HEK293T (cell line): ENCODE data around the gene SOX4.

Experiments
- CTCF ChIA-PET: fragments of 350-600 bp; formaldehyde crosslinking; extraction: SDS; loops from one replicate; lab custom pipeline; 2021; ENCODE audit warnings: antibody characterized with exemption, inconsistent platforms; lab: Yijun Ruan, JAX
- POLR2A ChIA-PET: fragments of 350-600 bp; formaldehyde crosslinking; extraction: SDS; loops from one replicate; lab custom pipeline; 2020; ENCODE audit warnings: antibody characterized with exemption, inconsistent platforms; lab: Yijun Ruan, JAX
- DNase-seq: peaks from one replicate; pipeline ENCODE4 v3.0.0; 2012; ENCODE audit warnings: mixed read lengths; ENCODE audit errors: extremely low spot score
- ARNT ChIP-seq: fragments of 450-650 bp; IDR thresholded peaks from 2 replicates; pipeline ENCODE4 v1.6.1; 2017; ENCODE audit warnings: mild to moderate bottlenecking
- BHLHE40 ChIP-seq: fragments of 450-650 bp; IDR thresholded peaks from 2 replicates; pipeline ENCODE4 v1.6.1; 2016; ENCODE audit warnings: mild to moderate bottlenecking, moderate library complexity, borderline replicate concordance
- CTBP1 ChIP-seq: fragments of 450-650 bp; IDR thresholded peaks from 2 replicates; pipeline ENCODE4 v1.6.1; 2016; ENCODE audit warnings: borderline replicate concordance
- ELF4 ChIP-seq: fragments of 450-650 bp; IDR thresholded peaks from 2 replicates; pipeline ENCODE4 v1.6.1; 2017; ENCODE audit warnings: antibody characterized with exemption
- FOXA1 ChIP-seq: fragments of 450-650 bp; IDR thresholded peaks from 2 replicates; pipeline ENCODE4 v1.6.1; 2016; ENCODE audit warnings: mild to moderate bottlenecking
- FOXK2 ChIP-seq: fragments of 450-650 bp; IDR thresholded peaks from 2 replicates; pipeline ENCODE4 v1.6.1; 2016; ENCODE audit warnings: mild to moderate bottlenecking
- FOXM1 ChIP-seq: fragments of 450-650 bp; IDR thresholded peaks from 2 replicates; pipeline ENCODE4 v1.6.1; 2017; ENCODE audit warnings: mild to moderate bottlenecking, borderline replicate concordance
- HDGF ChIP-seq: fragments of 450-650 bp; IDR thresholded peaks from 2 replicates; pipeline ENCODE4 v1.6.1; 2017; ENCODE audit warnings: antibody characterized with exemption, borderline replicate concordance
- L3MBTL2 ChIP-seq: fragments of 450-650 bp; conservative IDR thresholded peaks from 2 replicates; pipeline ENCODE4 v1.6.1; 2016; ENCODE audit warnings: mild to moderate bottlenecking
- LEF1 ChIP-seq: fragments of 450-650 bp; IDR thresholded peaks from 2 replicates; pipeline ENCODE4 v1.6.1; 2017; ENCODE audit warnings: mild to moderate bottlenecking, borderline replicate concordance
- NFRKB ChIP-seq: fragments of 450-650 bp; IDR thresholded peaks from 2 replicates; pipeline ENCODE4 v1.6.1; 2016; ENCODE audit warnings: mild to moderate bottlenecking, moderate library complexity
- SP1 ChIP-seq: fragments of 450-650 bp; IDR thresholded peaks from 2 replicates; pipeline ENCODE4 v1.6.1; 2017
- SUZ12 ChIP-seq: fragments of 450-650 bp; IDR thresholded peaks from 2 replicates; pipeline ENCODE4 v1.6.1; 2016; ENCODE audit warnings: mild to moderate bottlenecking
- TARDBP ChIP-seq: fragments of 450-650 bp; IDR thresholded peaks from 2 replicates; pipeline ENCODE4 v1.6.1; 2016
- ZNF384 ChIP-seq: fragments of 450-650 bp; IDR thresholded peaks from 2 replicates; pipeline ENCODE4 v1.6.1; 2016
- TF ChIP-seq, protein P1 (sequence below): fragments of 450-650 bp; IDR thresholded peaks from 2 replicates; pipeline ENCODE4 v1.6.1; 2016

Gene SOX4

DNA sequence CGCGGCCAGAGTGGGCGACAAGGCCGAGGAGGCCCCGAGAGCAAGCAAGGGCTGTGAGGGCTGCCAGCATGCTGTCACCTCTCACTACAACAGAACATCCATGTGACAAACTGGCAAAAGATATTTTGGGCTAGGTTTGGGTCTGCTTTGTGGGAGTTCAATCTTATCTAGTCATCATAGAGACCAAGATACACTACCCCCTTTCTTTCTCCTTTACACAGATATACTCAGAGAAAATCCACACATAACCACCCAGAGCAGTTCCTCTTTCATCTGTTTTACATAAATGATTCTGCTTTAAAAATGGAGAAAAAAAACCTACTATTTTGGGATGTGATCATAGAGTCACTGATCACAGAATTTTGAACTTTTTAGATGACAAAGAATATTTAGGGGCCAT lies 16.8 kb downstream of the SOX4 start:
- DNase-seq = no peak
- CTCF ChIA-PET = no interaction called here
- POLR2A ChIA-PET = no interaction called here
- TF ChIP-seq L3MBTL2 (no peak), ELF4 (no peak), ARNT (no peak), FOXM1 (no peak), BHLHE40 (no peak), TARDBP (no peak), FOXK2 (no peak), SUZ12 (no peak), CTBP1 (no peak), FOXA1 (no peak), SP1 (no peak)

DNA sequence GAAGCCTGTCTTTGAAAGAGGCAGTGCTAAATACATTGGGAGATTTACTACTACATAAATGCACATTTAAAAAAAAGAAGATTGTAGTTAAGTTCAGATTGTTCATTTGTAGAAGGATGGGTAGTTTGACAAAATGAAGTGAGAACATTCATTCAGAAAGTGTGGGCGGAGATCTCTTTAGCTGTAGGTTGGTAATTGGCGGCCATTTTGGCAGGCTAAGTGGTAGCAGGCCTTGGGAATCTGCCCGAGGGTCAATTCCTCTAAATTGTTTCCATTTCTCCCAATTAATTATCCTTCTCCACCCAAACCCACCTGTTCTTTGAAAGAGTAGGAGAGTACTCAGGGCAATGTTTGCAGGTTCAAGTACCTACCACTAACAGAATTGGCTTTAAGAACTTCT lies 17.9 kb downstream of the SOX4 start:
- TF ChIP-seq ZNF384 = no peak
- no peak for TF ChIP-seq L3MBTL2
- no peak for TF ChIP-seq FOXA1
- TF ChIP-seq NFRKB = no peak
- TF ChIP-seq TARDBP = no peak
- TF ChIP-seq SUZ12 = no peak
- no peak for TF ChIP-seq FOXK2
- no peak for TF ChIP-seq CTBP1
- TF ChIP-seq, protein P1, sequence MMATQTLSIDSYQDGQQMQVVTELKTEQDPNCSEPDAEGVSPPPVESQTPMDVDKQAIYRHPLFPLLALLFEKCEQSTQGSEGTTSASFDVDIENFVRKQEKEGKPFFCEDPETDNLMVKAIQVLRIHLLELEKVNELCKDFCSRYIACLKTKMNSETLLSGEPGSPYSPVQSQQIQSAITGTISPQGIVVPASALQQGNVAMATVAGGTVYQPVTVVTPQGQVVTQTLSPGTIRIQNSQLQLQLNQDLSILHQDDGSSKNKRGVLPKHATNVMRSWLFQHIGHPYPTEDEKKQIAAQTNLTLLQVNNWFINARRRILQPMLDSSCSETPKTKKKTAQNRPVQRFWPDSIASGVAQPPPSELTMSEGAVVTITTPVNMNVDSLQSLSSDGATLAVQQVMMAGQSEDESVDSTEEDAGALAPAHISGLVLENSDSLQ = no peak
- no peak for TF ChIP-seq ARNT
- TF ChIP-seq BHLHE40 = no peak
- no peak for TF ChIP-seq SP1
- no peak for TF ChIP-seq LEF1
- no peak for TF ChIP-seq HDGF
- TF ChIP-seq ELF4 = no peak
- TF ChIP-seq FOXM1 = no peak
- CTCF ChIA-PET = no interaction called here
- POLR2A ChIA-PET = no interaction called here
- DNase-seq = no peak

DNA sequence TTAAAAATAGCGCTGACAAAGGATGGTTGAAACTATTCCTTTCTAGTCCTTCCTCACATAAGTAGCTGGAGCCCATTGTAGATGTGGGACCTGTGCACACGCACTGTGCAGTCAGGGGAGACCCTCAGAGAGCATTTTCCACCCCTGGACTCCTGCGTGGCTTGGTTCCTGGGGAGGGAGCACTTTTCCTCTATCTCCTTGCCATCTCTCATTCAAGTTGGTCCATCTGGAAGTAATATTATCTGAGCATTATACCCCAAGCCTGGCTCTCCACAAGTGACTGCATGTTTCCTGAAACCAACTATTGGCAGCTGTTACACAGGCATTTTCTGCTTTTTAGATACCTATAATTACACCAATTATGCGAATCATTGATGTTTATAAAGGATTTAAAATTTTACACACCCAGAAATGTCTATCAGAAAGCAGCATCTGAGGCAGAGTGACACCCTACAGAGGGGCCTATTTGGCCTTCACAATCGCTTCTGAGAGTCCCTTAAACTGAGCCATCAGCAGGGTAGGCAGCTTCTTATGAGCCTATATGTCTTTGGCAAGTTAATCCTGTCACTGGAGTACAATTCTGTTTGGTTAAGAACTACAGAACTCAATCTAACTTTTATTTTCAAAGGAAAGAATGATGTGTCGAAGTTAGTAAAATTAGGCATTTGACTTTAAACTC lies 18.7 kb downstream of the SOX4 start:
- TF ChIP-seq L3MBTL2 (no peak), FOXA1 (no peak), LEF1 (no peak), NFRKB (no peak), ARNT (no peak), SUZ12 (no peak), SP1 (no peak), HDGF (no peak), TARDBP (no peak), ELF4 (no peak), BHLHE40 (no peak), CTBP1 (no peak), ZNF384 (no peak)
- TF ChIP-seq, protein P1 = no peak
- POLR2A ChIA-PET = no interaction called here
- CTCF ChIA-PET = no interaction called here
- DNase-seq = no peak

DNA sequence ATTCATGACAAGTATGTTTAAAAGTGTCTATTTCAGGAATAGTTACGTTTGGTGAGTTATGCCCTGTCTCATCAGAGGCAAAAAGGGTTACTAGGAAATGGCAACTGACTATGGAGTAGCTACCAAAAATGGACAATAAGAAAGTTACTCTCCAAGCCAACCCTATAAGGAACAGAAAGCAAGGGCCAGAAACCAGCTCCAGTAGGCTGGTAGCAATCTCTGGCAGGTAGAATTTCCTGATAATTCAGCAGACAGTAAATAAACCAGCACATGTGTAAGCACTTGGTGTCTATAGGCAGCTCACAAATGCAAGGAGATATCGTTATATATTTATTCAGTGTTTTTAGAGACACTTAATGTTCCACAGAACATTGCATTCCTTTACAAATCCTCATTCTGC lies 20.3 kb downstream of the SOX4 start:
- no peak for DNase-seq
- POLR2A ChIA-PET = interaction anchor here (1.0 to 2.1 kb wide), 2 partner anchors 12 to 20 kb away, joined by 3 to 7 read pairs; partner anchors contain the start of gene SOX4

DNA sequence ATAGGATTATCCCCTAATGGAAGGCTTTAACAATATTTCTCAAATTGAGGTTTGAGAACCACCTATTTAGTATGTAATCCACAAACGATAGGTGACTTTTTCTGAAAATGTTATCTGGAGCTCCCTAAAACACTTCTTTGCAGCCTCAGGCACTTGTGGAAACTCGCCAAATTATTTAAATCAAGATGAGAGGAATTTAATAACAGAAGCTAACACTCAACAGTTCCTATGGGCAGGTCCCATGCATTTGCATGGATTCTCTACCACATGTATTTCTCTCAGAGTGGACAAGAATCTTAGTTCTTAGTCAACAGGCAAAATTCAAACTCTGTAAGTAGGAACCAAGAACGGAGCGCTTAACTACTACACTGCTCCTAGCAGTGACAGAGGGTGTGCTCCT lies 20.7 kb downstream of the SOX4 start:
- POLR2A ChIA-PET = interaction anchor here (1.0 to 2.1 kb wide), 2 partner anchors 13 to 20 kb away, joined by 3 to 7 read pairs; partner anchors contain the start of gene SOX4

More for the DNA sequence above, 20.3 kb downstream of the SOX4 start:
- no peak for TF ChIP-seq FOXM1
- no peak for TF ChIP-seq L3MBTL2
- no peak for TF ChIP-seq FOXK2
- TF ChIP-seq ARNT = no peak
- no peak for TF ChIP-seq FOXA1
- no peak for TF ChIP-seq NFRKB
- TF ChIP-seq LEF1 = no peak
- no peak for TF ChIP-seq BHLHE40
- no peak for TF ChIP-seq ZNF384
- CTCF ChIA-PET = no interaction called here

DNA sequence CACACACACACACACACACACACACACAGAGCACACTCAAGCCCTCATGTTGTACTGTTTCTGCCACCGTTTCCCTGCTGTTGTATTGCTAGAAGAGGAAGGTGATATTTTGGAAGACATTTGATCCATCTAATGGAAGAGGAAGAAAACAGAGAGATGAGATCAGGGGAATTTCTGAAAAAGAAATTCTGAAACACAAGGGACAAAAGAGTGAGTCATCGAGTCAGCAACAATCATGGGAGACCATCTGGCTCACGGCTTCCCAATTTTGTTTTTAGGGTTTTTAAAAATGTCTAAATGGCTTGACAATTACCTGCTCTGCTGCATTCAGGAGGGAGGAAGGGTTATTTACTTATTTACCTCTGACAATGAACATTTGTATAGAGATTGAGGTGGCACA lies 22.0 kb downstream of the SOX4 start:
- CTCF ChIA-PET = no interaction called here
- POLR2A ChIA-PET = interaction anchor here (2.1 kb wide), 1 partner anchor 22 kb away, joined by 7 read pairs; the partner anchor contains the start of gene SOX4
- TF ChIP-seq ZNF384 (no peak), FOXM1 (no peak), ARNT (no peak)
- no peak for DNase-seq

More for the DNA sequence above, 20.7 kb downstream of the SOX4 start:
- CTCF ChIA-PET = no interaction called here
- TF ChIP-seq, protein P1 = no peak
- TF ChIP-seq FOXA1 (no peak), LEF1 (no peak), CTBP1 (no peak), NFRKB (no peak), TARDBP (no peak), SUZ12 (no peak), ARNT (no peak), FOXK2 (no peak), ZNF384 (no peak)
- no peak for DNase-seq

DNA sequence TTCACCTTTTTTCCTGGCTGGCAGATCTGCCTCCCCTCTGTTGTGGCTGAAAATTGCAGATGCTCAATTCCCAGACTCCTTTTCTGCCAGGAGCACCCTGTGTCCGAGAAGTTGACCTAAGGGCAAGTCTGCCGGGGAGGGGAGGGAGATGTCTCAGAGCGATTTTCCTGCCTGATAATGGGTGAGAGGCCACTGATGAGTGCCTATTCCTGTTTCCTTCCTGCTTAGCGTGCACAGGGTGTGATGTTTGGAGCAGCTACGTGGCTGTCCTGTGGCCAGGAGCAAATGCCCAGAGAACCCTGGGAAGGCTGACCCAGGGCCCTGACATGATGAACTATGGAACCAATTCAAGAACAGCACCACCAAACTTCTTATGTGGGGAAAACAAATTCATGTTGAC lies 22.5 kb downstream of the SOX4 start:
- TF ChIP-seq FOXK2 = no peak
- no peak for TF ChIP-seq NFRKB
- TF ChIP-seq HDGF = no peak
- no peak for TF ChIP-seq L3MBTL2
- TF ChIP-seq LEF1 = no peak
- no peak for TF ChIP-seq SP1
- TF ChIP-seq ARNT = no peak
- no peak for TF ChIP-seq FOXM1
- ChIA-PET POLR2A (no interaction called here), CTCF (no interaction called here)
- no peak for DNase-seq
